Measurements from ENCODE around the gene CLCN7.

DNA sequence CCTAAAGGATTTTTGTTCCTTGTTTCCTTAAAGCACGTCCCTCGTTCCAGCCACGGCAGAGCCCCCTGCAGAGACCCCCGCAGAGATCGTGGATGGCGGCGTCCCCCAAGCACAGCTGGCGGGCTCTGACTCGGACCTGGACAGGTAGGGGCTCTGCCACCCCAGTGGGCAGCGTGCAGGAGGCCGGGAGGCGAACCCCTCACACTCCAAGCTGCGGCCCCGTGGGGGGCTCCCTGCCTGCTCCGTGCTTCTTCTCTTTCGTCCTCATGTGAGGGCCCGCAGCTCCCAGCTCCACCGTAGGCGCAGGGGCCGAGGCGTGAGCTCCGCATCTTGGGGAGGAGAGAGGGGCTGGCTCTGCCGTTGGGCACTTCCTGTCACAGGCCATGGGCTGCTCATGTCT is 26.8 kb upstream of the CLCN7 start:
- TF ChIP-seq POLR2A (IDR thresholded peaks at IDR 0.05) (no peak), EP300 (IDR thresholded peaks at IDR 0.05) (no peak), POLR2AphosphoS5 (IDR thresholded peaks at IDR 0.05) (no peak)
- TF ChIP-seq, protein P1, sequence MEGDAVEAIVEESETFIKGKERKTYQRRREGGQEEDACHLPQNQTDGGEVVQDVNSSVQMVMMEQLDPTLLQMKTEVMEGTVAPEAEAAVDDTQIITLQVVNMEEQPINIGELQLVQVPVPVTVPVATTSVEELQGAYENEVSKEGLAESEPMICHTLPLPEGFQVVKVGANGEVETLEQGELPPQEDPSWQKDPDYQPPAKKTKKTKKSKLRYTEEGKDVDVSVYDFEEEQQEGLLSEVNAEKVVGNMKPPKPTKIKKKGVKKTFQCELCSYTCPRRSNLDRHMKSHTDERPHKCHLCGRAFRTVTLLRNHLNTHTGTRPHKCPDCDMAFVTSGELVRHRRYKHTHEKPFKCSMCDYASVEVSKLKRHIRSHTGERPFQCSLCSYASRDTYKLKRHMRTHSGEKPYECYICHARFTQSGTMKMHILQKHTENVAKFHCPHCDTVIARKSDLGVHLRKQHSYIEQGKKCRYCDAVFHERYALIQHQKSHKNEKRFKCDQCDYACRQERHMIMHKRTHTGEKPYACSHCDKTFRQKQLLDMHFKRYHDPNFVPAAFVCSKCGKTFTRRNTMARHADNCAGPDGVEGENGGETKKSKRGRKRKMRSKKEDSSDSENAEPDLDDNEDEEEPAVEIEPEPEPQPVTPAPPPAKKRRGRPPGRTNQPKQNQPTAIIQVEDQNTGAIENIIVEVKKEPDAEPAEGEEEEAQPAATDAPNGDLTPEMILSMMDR (IDR thresholded peaks at IDR 0.05) = no peak

Data from stomach (tissue), 4 donors.